Measurements from ENCODE around the gene RAB30. TPM values are rescaled to one million over a fixed set of nuclear protein-coding genes. Genes with fewer than 3 reads are reported as not detected.
A peak's percentile ranks its signal among the peaks of the same experiment; 100 is the strongest.

The RAB30 gene
- total RNA-seq, 1 donor from 2014 or later: 24.7 TPM

DNA sequence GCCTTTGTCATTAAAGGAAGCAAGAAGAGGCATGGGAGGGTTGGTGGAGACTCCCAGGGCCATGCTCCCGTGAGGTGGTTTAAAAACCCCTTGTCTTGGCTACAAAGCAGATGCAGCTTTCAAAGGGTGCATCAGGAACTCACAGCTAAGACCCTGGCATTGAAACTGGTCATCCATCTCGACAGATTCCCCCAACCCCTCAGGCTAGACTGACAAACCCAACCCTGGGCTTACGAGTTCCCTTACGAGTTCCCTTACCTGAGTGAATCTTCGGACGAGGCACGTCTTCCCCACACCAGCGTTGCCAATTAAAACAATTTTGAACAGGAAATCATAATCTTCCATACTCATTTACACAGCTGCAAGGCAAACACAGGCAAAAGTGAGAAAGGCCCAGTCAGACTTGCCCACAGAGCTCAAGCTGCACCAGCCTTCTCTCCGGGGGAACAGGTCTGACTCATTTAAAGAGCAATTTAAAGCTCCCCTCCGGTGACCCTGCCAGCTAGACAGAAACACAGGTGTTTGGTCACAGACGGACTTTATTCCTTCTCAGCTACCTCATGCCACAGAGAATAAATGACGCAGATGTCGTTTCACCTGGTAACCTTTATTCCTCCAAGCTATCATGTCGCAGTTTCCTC is 74.6 kb downstream of the RAB30 start:
- intact Hi-C loops (cut with micrococcal nuclease): no loop called here
- H3K9me3 ChIP-seq (replicated peaks): no peaks in the 10 kb centered on the region
- no peak for DNase-seq
- no peak overlapping the region for H3K4me3 ChIP-seq
- H3K27ac ChIP-seq (replicated peaks): no peak overlapping the region
- H3K4me1 ChIP-seq: peaks cover 95% of the 10 kb centered on the region
- H3K27me3 ChIP-seq (ENCODE audit: low read depth): no peaks in the 10 kb centered on the region
- TF ChIP-seq, protein P1, sequence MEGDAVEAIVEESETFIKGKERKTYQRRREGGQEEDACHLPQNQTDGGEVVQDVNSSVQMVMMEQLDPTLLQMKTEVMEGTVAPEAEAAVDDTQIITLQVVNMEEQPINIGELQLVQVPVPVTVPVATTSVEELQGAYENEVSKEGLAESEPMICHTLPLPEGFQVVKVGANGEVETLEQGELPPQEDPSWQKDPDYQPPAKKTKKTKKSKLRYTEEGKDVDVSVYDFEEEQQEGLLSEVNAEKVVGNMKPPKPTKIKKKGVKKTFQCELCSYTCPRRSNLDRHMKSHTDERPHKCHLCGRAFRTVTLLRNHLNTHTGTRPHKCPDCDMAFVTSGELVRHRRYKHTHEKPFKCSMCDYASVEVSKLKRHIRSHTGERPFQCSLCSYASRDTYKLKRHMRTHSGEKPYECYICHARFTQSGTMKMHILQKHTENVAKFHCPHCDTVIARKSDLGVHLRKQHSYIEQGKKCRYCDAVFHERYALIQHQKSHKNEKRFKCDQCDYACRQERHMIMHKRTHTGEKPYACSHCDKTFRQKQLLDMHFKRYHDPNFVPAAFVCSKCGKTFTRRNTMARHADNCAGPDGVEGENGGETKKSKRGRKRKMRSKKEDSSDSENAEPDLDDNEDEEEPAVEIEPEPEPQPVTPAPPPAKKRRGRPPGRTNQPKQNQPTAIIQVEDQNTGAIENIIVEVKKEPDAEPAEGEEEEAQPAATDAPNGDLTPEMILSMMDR (IDR thresholded peaks at IDR 0.05; ENCODE audit: borderline replicate concordance): no peak
- H3K36me3 ChIP-seq: peaks cover 6% of the 10 kb centered on the region

DNA sequence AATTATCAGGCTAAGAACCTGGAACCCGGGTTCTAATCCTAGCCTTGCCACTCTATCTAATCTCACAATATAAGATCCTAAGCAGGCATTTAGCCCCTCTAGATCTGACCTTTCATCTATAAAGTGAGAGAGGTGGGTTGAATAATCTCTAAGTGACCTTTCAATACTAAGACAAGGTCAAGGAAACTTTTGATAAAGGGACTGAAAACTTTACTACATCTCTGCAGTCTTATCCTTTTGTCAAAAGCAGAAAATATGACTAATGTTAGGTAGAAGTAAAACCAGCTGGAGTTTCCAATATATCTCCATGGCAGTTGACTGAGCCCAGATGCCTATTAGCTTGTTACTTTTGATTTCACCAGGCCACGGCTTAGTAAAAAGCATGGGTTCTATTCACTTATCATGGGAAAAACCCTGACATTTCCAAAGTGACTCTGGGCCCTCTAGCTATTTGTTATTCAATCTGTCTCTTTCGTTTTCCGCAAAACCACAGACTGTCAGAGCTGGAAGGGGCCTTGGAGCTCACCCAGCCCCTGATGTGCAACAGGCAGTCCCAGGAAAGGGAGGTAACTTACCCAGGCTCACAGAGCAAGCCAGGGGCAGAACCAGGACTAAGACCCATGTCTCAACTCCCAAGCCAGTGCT is 75.8 kb downstream of the RAB30 start:
- Histone ChIP-seq H3K36me3 (peaks cover 6% of the 10 kb centered on the region), H3K27me3 (ENCODE audit: low read depth) (no peaks in the 10 kb centered on the region), H3K27ac (replicated peaks) (peak overlapping the region; percentile 53), H3K4me3 (no peak overlapping the region), H3K9me3 (replicated peaks) (no peaks in the 10 kb centered on the region), H3K4me1 (peaks cover 96% of the 10 kb centered on the region)
- intact Hi-C loops (cut with micrococcal nuclease): no loop called here
- DNase-seq: no peak
- TF ChIP-seq, protein P1 (IDR thresholded peaks at IDR 0.05; ENCODE audit: borderline replicate concordance): no peak

DNA sequence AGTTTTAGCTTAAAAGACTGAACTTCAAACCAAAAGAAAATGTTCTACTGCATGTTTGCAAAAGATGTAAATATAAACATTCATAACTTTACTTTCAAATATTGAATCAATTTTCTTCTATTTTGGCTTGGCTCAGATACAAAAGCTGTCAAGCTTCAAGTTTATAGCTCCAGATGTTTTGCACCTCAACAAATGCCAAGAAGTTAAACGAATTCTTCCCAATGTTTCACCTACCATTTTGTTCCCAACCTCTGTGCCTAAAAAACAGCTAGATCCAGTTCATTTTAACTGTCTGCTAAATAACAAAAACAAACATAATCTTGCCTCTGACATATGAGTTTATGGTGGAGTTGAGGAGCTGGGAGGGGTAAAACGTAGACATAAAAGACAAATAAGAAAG is 76.5 kb downstream of the RAB30 start:
- H3K9me3 ChIP-seq (replicated peaks): no peaks in the 10 kb centered on the region
- H3K36me3 ChIP-seq: peaks cover 6% of the 10 kb centered on the region
- TF ChIP-seq, protein P1 (IDR thresholded peaks at IDR 0.05; ENCODE audit: borderline replicate concordance): no peak
- DNase-seq: no peak
- H3K27ac ChIP-seq (replicated peaks): peak overlapping the region; percentile 53
- intact Hi-C loops (cut with micrococcal nuclease): no loop called here
- peaks cover 99% of the 10 kb centered on the region for H3K4me1 ChIP-seq
- H3K27me3 ChIP-seq (ENCODE audit: low read depth): no peaks in the 10 kb centered on the region
- H3K4me3 ChIP-seq: no peak overlapping the region

DNA sequence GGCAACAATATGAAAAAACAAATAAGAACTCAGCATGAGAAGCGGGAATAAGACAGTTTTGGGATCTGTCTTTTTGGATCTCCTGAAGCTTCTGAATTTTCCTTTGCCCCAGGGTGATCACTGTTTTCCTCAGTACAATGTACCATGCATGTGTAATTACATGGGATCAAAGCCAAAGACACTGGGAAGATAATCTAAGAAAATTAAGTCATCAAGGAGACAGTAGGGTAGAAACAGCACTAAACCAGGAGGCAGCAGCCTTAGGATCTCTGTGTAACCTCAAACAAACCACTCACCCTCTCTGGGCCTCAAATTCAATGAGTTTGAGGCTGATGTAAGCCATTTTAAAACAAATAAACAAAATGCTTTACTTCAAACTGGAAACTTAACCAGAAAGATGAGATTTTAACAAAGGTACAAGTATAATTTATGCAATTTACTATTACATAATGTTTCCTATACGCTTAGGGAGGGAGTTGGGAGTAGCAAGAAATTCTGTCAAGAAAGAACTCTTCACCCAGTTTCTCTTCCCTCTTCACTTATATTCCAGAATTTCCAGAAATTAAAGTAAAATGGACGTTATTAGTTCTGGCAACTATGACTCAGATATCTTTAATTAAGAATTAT is 77.0 kb downstream of the RAB30 start:
- intact Hi-C loops (cut with micrococcal nuclease): no loop called here
- Histone ChIP-seq H3K27me3 (ENCODE audit: low read depth) (no peaks in the 10 kb centered on the region), H3K4me1 (peaks cover 99% of the 10 kb centered on the region), H3K4me3 (no peak overlapping the region), H3K27ac (replicated peaks) (peak overlapping the region; percentile 53), H3K36me3 (peaks cover 6% of the 10 kb centered on the region), H3K9me3 (replicated peaks) (no peaks in the 10 kb centered on the region)
- TF ChIP-seq, protein P1 (IDR thresholded peaks at IDR 0.05; ENCODE audit: borderline replicate concordance): no peak
- DNase-seq: no peak

DNA sequence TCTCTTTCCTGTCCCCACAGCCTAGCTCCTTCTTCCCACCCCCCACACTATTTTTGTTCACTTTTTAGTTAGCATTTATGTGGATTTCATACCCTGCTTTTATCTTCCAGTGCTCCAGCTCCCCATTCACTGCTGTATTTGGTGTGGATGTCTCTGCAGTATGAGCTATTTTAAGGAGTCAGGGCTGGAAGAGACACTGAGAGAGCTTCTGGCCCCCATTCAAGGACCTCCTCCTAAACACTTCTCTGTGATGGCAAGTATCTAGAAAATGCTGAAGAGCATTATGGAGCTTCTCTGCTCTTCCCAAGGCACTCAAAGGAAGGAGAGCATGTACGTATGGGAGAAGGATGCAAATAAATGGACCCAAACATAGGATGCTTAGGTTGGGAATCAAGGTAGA is 79.5 kb downstream of the RAB30 start:
- Histone ChIP-seq H3K4me1 (peaks cover 87% of the 10 kb centered on the region), H3K9me3 (replicated peaks) (no peaks in the 10 kb centered on the region), H3K36me3 (peaks cover 10% of the 10 kb centered on the region), H3K27ac (replicated peaks) (peak overlapping the region; percentile 64), H3K4me3 (peak overlapping the region; percentile 29), H3K27me3 (ENCODE audit: low read depth) (no peaks in the 10 kb centered on the region)
- intact Hi-C loops (cut with micrococcal nuclease): no loop called here
- no peak for DNase-seq
- TF ChIP-seq, protein P1 (IDR thresholded peaks at IDR 0.05; ENCODE audit: borderline replicate concordance): no peak

Measured in left ventricle myocardium inferior (tissue), 1 donor.